A549 (cell line): ENCODE results near the gene RSBN1. TPM values are rescaled to one million over a fixed set of nuclear protein-coding genes. Genes with fewer than 3 reads are reported as not detected.

ENCODE experiments used
- ATAC-seq, 2 experiments: fragments of 200-7000 bp in 1 of 2; fragments of >200 bp in 1 of 2; cut with Nextera tagmentation in 1 of 2; cut with Tn5 transposase in 1 of 2; 3 replicates each; pipeline versions ENCODE4 v1.8.0 to v1.9.1; 2018 to 2020; ENCODE audit warnings: mild to moderate bottlenecking in 1 of 2, moderate library complexity in 1 of 2
- CTCF ChIA-PET: fragments of 300-600 bp; sonication (Branson Sonifier 250); formaldehyde crosslinking; extraction: SDS; loops from one replicate; lab custom pipeline; 2021; ENCODE audit warnings: antibody characterized with exemption, inconsistent platforms; lab: Yijun Ruan, JAX
- POLR2A ChIA-PET: fragments of 350-600 bp; formaldehyde crosslinking; extraction: SDS; loops from one replicate; lab custom pipeline; 2021; ENCODE audit warnings: antibody characterized with exemption, inconsistent platforms; lab: Yijun Ruan, JAX
- DNase-seq, 2 experiments: peaks; one replicate each; pipeline versions ENCODE4 v3.0.0 to v3.0.0-alpha.2; 2011 to 2016; ENCODE audit warnings: low read depth in 1 of 2, low spot score in 1 of 2
- FAIRE-seq: peaks from 2 replicates; lab custom pipeline; 2011; peaks lifted over from hg19 to GRCh38; lab: Jason Lieb, UNC
- H3K27ac ChIP-seq, 2 experiments: fragments of >200 bp; sonication (Bioruptor Twin); formaldehyde crosslinking; 3 replicates each; pipeline ENCODE4 v1.5.1; 2016 to 2017
- H3K4me1 ChIP-seq: fragments of >200 bp; sonication (Bioruptor Twin); formaldehyde crosslinking; 3 replicates; pipeline ENCODE4 v1.6.1; 2016
- H3K4me2 ChIP-seq: fragments of >200 bp; sonication (Bioruptor Twin); formaldehyde crosslinking; 3 replicates; pipeline ENCODE4 v1.6.1; 2016
- H3K4me3 ChIP-seq: fragments of >200 bp; sonication (Bioruptor Twin); formaldehyde crosslinking; 3 replicates; pipeline ENCODE4 v1.5.1; 2016
- H3K9me3 ChIP-seq: fragments of >200 bp; sonication (Bioruptor Twin); formaldehyde crosslinking; 3 replicates; pipeline ENCODE4 v1.6.1; 2016
- BCL3 ChIP-seq: fragments of >200 bp; sonication (Bioruptor Twin); formaldehyde crosslinking; IDR thresholded peaks from 3 replicates; pipeline ENCODE4 v1.6.1; 2016
- BHLHE40 ChIP-seq: IDR thresholded peaks from 2 replicates; pipeline ENCODE4 v1.6.1; 2012; ENCODE audit warnings: low read depth, low read length, inconsistent platforms
- CBX8 ChIP-seq: fragments of 200-600 bp; sonication (generic); IDR thresholded peaks from 2 replicates; pipeline ENCODE4 v1.6.1; 2016
- CEBPB ChIP-seq, 2 experiments: fragments of >200 bp in 1 of 2; sonication (Bioruptor Twin) in 1 of 2; formaldehyde crosslinking in 1 of 2; IDR thresholded peaks; 2 replicates each; pipeline ENCODE4 v1.6.1; 2012 to 2016
- CTCF ChIP-seq: fragments of >200 bp; sonication (Bioruptor Twin); formaldehyde crosslinking; IDR thresholded peaks from 3 replicates; pipeline ENCODE4 v1.5.1; 2016
- FOSB ChIP-seq: fragments of 250-450 bp; sonication (Bioruptor Pico); IDR thresholded peaks from 2 replicates; pipeline ENCODE4 v1.5.0; 2020; ENCODE audit warnings: mild to moderate bottlenecking, moderate library complexity
- HMGXB4 ChIP-seq: fragments of 250-450 bp; sonication (Bioruptor Pico); IDR thresholded peaks from 2 replicates; pipeline ENCODE4 v1.5.0; 2021; ENCODE audit warnings: mild to moderate bottlenecking, moderate library complexity, borderline replicate concordance
- JUNB ChIP-seq: fragments of >200 bp; sonication (Bioruptor Twin); formaldehyde crosslinking; IDR thresholded peaks from 2 replicates; pipeline ENCODE4 v1.6.1; 2016
- KDM1A ChIP-seq: fragments of 200-600 bp; sonication (generic); IDR thresholded peaks from 2 replicates; pipeline ENCODE4 v1.6.1; 2016; ENCODE audit warnings: low read depth, mild to moderate bottlenecking
- MAX ChIP-seq: IDR thresholded peaks from 2 replicates; pipeline ENCODE4 v1.6.1; 2012
- NFE2L2 ChIP-seq: fragments of 150-350 bp; conservative IDR thresholded peaks from 2 replicates; pipeline ENCODE4 v1.6.1; 2014; ENCODE audit warnings: low read length
- NR3C1 ChIP-seq: fragments of >200 bp; sonication (Bioruptor Twin); formaldehyde crosslinking; IDR thresholded peaks from 3 replicates; pipeline ENCODE4 v1.6.1; 2017
- RCOR1 ChIP-seq: fragments of 150-350 bp; IDR thresholded peaks from 2 replicates; pipeline ENCODE4 v1.6.1; 2014; ENCODE audit warnings: antibody characterized with exemption, low read length, low read depth
- SMC3 ChIP-seq: fragments of >200 bp; sonication (Bioruptor Twin); formaldehyde crosslinking; IDR thresholded peaks from 3 replicates; pipeline ENCODE4 v1.6.1; 2018; ENCODE audit warnings: inconsistent platforms
- USF2 ChIP-seq: fragments of 450-650 bp; IDR thresholded peaks from 2 replicates; pipeline ENCODE4 v1.6.1; 2014; ENCODE audit warnings: antibody characterized with exemption
- ZFP36 ChIP-seq: fragments of 450-650 bp; IDR thresholded peaks from 2 replicates; pipeline ENCODE4 v1.6.1; 2014; ENCODE audit warnings: borderline replicate concordance; ENCODE audit not compliant: partially characterized antibody
- WGBS: methylation state at CpG from one replicate; pipeline ENCODE4 v1.1.6; 2017; ENCODE audit errors: missing lambda C conversion rate; 5-methylcytosine and 5-hydroxymethylcytosine counted together
- polyA plus RNA-seq, 4 experiments: library from polyadenylated mRNA; depleted of rRNA in 3 of 4; stranded (reverse); fragments of >200 nt; fragmentation: RNase III in 1 of 4; extraction: RNeasy Plus Mini Kit Qiagen cat#74134 plus additional on column Dnase treatment in 1 of 4; gene quantifications; 2 replicates in 3 of 4; 3 replicates in 1 of 4; pipeline ENCODE4 v1.2.3, GENCODE V29; 2011 to 2017

The RSBN1 gene
- polyA plus RNA-seq, 2 of the 4 experiments (the other 2 are of a cell fraction): 3.0 to 9.7 TPM

- no peak overlapping the region for H3K27ac ChIP-seq
- TF ChIP-seq USF2 (no peak), NFE2L2 (no peak), CTCF (no peak), SMC3 (no peak), FOSB (CRISPR knock-in tag) (no peak), CEBPB (IDR thresholded peaks at IDR 0.05) (no peak), ZFP36 (no peak), BHLHE40 (no peak), NR3C1 (no peak), KDM1A (no peak)
- H3K4me1 ChIP-seq: no peaks in the 10 kb centered on the region
- no peak for FAIRE-seq
- DNase-seq: no peak
- 94% methylated on average over 2 of the region's 2 CpGs for WGBS
- no peaks in the 10 kb centered on the region for H3K9me3 ChIP-seq
- POLR2A ChIA-PET: no interaction called here
- CTCF ChIA-PET: no interaction called here
- H3K4me2 ChIP-seq: no peak overlapping the region
- no peak for ATAC-seq
- no peak overlapping the region for H3K4me3 ChIP-seq
Measured at GRCh38 chr1:113765306-113766230, 46.7 kb downstream of the RSBN1 start.

GRCh38 chr1:113763661-113764060 lies 48.6 kb downstream of the RSBN1 start:
- no peak overlapping the region for H3K4me2 ChIP-seq
- POLR2A ChIA-PET: no interaction called here

More at GRCh38 chr1:113763661-113764060, 48.6 kb downstream of the RSBN1 start:
- no peak for FAIRE-seq
- H3K4me3 ChIP-seq: no peak overlapping the region
- no peak overlapping the region for H3K27ac ChIP-seq
- TF ChIP-seq RCOR1: no peak
- TF ChIP-seq BCL3: no peak
- TF ChIP-seq USF2: no peak
- no peak for TF ChIP-seq JUNB
- TF ChIP-seq HMGXB4: no peak
- no peak for TF ChIP-seq MAX
- no peak for TF ChIP-seq NFE2L2
- TF ChIP-seq CBX8: no peak
- H3K9me3 ChIP-seq: no peaks in the 10 kb centered on the region
- ATAC-seq: no peak
- no peak for DNase-seq
- CTCF ChIA-PET: interaction anchor here (1.1 kb wide), 1 partner anchor 54 kb away, joined by 3 read pairs; no protein-coding TSS in a partner anchor
- no peaks in the 10 kb centered on the region for H3K4me1 ChIP-seq
- 93% methylated on average over 2 of the region's 2 CpGs for WGBS
